NAMALWA (cell line): ENCODE measurements around the gene GPR62.
"Not testable (repeated sequence)": the region's sequence is repeated elsewhere in the genome, so short reads cannot be mapped to it uniquely, and the experiment has no call there.

Experiments used
- DNase-seq: peaks from one replicate; pipeline ENCODE4 v3.0.0-alpha.2; 2015; ENCODE audit warnings: low spot score

Gene GPR62, protein sequence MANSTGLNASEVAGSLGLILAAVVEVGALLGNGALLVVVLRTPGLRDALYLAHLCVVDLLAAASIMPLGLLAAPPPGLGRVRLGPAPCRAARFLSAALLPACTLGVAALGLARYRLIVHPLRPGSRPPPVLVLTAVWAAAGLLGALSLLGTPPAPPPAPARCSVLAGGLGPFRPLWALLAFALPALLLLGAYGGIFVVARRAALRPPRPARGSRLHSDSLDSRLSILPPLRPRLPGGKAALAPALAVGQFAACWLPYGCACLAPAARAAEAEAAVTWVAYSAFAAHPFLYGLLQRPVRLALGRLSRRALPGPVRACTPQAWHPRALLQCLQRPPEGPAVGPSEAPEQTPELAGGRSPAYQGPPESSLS

DNA sequence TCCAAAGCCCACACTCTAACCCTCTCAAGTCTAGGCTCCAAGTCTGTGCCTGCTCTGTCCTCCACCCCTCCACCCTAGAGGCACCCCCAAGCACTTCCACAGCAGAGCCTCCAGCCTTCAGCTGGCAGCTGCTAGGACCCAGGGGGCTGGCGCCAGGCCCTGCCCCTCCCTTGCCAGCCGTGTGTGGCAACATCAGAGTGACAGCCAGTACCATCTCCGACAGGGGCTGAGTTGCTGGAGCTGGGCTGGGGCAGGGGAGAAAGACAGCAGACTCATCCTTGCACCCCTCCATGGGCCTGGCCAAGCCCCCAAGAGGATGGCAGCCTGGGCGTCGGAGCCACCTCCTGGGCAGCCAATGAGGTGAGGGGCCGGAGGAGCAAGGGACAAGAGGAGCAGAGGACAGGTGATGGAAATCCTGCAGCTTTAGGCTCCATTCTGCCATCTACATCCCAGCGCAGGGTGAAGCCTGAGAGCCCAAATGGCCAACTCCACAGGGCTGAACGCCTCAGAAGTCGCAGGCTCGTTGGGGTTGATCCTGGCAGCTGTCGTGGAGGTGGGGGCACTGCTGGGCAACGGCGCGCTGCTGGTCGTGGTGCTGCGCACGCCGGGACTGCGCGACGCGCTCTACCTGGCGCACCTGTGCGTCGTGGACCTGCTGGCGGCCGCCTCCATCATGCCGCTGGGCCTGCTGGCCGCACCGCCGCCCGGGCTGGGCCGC lies at the start of gene GPR62:
Gene GPR62 (plus strand): TSS at position 207 of the 718 bp plus-strand sequence. CDS start 272 bp downstream, at position 479.
- DNase-seq, result no peak

DNA sequence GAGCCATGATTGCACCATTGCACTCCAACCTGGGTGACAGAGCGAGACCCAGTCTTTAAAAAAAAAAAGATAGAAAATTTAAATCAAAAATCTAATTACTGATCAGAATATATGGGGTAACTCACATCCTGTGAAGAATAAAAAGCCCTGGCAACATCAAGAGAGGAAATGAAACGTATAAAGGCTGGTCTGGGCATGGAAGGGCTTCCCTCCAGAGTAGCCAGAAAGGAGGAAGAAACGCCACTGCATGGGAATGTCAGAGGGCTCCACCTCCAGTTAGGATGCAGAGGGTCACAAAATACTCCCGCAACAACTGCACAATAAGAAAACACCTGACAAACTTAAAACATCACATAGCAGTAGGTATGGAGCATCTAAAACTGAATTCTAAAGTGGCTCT lies 47.2 kb upstream of the GPR62 start:
- DNase-seq, result no peak

DNA sequence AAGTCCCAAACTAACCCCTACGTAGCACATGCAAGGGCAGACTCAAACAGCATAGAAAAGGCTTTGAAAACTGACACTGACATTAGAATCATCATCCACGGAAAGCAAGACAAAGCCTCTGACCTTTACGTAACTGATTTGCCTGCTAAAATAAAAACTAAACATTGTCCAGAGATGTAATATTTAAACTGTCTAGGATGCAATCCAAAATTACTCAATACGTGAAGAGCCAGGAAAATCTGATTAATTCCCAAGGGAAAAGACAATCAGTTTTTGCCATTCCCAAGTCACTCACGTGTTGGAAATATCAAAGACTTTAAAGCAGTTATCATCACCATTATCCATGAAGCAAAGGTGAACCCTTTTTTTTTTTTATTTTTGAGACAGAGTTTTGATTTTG lies 38.8 kb upstream of the GPR62 start:
- no peak for DNase-seq

DNA sequence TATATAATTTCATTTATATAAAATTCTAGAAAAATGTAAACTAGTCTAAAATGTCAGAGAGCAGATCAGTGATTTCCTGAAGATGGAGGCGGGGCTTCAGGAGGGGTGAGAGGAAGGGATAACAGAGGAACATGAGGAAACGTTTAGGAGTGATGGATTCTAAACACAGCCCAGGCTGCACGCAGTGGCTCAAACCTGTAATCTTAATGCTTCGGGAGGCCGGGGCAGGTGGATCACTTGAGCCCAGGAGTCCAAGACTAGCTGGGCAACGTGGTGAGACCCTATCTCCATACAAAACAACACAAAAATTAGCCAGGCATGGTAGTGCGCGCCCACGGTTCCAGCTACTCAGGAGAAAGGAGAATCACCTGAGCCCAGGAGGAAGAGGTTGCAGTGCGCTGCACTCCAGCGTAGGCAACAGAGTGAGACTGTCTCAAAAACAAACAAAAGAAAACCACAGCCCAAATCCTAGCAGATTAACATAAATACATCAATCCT lies 34.1 kb upstream of the GPR62 start:
- no peak for DNase-seq

DNA sequence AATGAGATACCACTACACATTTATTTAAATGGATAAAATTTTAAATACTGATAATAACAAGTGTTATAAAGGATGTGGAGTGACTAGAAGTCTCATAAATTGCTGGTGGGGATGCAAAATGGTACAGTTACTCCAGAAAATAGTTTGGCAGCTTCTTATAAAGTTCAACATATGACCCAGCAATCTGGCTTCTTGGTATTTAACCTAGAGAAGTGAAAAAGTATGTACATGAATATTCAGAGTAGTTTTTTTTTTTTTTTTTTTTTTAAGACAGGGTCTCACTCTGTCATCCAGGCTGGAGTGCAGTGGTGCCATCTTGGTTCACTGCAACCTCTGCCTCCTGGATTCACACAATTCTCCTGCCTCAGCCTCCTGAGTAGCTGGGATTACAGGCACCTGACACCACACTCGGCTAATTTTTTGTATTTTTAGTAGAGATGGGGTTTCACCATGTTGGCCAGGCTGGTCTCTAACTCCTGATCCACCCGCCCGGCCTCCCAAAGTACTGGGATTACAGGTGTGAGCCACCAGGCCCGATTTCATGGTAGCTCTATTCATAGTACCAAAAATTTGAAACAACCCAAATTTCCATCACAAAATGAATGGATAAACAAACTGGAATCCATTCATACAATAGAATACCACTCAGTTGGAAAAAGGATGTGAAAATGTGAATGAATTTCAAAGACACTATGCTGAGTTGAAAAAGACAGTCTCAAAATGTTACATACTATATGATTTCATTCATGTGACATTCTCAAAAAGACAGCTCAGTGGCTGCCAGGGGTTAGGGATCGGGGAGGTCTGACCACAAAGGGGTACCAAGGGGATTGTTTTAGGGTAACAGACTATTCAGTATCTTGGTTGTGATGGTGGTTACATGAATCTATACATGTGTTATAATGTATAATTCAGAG lies 27.9 kb upstream of the GPR62 start:
- no peak for DNase-seq

DNA sequence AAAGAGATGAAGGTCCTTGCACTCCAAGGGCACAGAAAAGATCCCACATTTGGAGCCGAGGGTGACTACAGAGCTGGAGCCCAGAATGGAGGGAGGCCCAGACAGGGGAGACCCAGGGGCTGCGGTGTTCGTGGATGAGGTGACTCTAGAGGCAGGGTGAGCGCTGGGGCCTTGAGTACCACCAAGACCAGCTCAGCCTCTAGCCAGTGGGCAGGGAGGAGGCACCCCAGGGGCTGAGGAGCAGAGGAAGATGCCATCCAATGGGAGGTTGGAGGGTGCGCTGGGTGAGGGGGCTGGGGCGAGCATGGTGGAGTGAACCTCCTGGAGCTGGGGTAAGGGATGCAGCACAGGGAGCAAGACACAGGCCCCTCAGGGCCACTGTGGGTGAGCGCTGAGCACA lies 26.7 kb upstream of the GPR62 start:
- DNase-seq, result no peak

DNA sequence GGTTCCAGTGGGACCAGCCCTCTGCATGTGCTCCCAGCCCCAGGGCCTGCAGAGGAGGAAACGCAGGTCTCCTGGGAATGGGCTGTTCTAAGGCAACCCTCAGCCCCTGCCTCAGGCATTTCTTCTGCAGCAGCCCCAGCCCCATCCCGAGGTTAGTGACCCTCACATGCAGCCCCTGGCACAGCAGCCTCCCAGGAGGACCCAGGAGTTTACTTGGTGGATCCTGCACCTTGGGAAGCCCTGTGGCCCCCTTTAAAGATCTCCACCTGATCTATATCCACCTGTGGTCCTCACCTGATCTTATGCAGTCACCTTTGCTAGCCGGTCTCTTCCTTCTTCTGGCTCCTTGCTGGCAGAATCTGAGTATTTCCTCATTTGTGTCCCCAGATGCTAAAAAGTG lies 26.2 kb upstream of the GPR62 start:
- not testable (repeated sequence) for DNase-seq

DNA sequence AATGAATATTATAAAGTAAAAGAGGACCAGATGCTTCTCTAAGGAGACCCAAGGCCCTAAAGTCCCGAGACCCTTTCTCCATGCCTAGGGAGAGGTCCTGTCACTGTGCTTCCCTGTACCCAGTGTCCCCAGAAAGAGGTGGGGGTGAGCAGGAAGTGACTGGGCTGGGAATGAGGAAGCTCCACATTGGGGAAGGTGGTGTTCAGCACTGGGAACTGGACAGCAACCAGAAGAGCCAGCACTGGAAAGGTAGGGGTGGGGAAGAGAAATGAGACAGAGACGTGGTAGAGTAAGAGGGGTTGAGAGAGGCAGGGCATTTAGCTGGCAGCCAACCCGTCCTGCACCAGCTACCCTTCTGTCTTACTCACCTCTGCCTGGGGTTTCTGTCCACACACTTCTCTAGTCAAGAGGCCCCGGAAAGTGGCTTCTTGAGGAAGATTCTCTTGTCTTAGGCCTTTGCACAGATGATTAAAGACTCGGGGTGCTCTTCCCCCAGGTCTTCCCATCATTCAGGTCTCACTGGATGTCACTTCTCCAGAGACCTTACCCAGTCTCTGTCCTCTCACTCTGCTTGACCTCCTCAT lies 25.7 kb upstream of the GPR62 start:
- DNase-seq, result no peak

DNA sequence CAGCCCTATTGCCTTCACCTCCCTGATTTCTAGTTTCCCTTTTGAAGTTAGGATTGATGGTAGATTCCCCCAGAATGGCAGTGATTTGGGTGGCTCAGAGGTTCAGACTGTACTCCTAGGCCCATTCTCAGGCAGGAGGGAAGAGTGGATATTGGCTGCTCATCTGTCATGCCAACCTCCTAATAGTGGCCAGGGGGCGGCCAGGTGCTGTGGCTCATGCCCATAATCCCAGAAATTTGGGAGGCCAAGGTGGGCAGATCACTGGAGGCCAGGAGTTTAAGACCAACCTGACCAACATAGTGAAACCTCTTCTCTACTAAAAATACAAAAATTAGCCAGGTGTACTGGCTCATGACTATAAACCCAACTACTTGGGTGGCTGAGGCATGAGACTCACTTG lies 24.7 kb upstream of the GPR62 start:
- DNase-seq, result no peak

DNA sequence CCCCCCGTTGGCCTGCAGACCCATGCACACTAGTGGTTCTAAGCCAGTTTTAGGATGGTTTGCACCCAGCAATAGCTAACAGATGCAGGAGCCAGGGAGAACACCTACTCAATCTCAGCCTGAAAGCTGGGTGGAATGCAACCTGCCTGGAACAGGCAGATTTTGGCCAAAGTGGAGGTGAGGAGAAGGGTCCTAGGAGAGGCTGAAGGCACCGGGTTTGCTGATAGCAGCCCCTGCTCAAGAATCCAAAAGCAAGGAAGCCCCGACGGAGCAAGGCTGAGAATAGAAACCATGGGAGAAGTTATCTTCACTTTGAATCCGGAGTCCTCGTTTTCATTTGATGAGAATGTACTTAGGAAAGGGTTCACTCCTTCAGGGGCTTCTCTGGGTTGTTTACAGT lies 23.4 kb upstream of the GPR62 start:
- no peak for DNase-seq

DNA sequence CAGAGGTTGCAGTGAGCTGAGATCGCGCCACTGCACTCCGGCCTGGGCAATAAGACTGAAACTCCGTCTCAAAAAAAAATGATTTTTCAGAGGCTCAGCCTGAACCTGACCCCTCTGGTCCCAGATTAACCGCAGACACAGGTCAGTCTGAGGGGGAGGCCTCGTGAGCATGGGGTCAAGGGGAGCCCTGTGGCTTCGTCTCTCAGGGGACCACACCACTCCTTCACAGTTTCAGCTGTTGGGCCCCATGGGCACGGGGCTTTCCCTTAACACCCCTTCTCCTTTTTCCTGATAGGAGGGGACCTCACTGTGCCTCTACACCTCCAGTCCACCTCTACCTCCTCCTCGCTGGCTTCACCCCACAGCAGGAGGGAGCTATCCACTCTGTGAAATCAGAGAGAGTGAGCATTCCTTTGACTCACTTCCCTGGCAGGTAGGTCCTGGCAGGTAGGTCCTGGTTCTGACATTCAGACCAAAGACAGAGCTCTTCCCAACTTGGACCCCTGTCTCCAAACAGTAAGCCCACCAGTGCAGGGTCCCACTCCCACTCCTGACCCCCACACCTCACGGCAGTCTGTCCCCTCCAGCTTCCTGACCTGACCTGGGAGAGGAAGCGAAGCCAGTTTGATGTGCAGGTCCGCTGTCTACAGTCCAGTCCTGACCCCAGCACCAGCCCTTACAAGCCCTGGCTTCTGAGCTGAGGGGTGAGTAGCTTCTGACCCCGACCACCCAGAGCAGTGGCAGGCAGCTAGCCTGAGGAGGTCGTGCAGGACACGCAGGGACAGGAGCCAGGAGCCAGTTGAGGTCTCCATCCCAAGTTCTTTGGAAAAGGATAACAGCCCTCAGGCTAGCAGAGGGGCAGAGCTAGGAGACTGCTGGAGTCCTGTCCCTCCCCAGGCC lies 22.5 kb upstream of the GPR62 start:
- no peak for DNase-seq

DNA sequence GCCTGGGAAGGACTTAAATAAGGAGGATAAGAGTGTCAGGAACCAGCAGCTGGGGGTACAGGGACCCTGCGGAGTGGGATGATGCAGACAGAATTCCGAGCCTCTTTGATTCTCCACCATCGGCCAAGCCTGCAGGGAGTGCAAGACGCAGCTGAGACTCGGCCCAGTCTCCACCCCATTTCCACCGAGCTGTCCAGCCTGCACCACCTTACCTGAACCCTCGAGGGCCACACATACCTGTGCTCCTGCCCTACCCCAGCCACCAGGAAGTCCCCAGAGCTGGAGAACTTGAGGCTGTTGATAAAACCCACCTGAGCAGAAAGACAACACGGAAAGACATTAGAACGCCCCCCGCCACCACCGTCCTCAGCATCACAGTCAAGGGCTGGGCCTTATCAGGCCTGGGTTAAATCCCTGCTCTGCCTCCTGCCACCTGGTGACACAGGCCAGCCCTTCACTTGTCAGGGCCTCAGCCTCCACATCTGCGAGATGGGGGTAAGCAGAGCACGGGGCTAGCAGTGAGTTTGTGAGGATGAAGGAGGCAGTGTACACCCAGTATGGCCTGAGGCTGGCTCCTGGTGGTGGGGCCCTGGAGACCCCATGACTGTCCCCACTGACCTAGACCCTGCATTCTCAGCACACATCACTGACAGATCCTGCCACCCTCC lies 21.6 kb upstream of the GPR62 start:
- DNase-seq, result no peak

DNA sequence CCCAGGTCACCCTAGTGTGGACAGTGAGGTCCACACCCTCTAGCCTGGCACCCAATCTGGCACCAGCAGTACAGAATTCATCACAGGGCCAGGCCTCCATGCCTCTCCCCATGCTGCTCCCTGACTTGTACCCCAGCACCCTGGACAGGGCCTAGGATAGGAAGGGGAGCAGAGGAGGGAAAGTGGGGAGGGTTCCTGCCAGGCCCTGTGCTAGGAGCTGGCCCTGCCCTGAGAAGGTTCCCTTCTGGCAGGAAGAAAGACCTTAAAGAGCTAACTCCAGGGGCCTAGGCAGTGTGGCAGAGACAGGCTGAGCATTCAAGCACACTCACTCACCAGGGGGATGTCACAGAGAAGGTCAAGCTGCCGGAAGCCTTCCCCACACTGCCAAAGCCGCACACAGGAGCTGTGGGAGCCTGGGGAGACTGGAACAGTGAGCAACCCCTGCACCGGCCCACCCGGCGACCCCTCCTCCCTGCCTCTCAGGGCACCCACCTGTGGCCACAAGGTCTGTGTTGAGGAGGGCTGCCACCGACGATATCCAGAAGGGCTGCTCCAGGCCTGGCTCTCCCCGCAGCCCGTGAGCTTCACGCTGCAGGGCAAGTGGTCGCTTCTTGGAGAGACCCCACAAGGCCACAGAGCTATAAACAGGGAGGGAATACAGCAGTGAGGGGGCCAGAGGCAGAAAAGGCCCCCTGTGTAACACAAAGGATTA lies 20.9 kb upstream of the GPR62 start:
- no peak for DNase-seq

DNA sequence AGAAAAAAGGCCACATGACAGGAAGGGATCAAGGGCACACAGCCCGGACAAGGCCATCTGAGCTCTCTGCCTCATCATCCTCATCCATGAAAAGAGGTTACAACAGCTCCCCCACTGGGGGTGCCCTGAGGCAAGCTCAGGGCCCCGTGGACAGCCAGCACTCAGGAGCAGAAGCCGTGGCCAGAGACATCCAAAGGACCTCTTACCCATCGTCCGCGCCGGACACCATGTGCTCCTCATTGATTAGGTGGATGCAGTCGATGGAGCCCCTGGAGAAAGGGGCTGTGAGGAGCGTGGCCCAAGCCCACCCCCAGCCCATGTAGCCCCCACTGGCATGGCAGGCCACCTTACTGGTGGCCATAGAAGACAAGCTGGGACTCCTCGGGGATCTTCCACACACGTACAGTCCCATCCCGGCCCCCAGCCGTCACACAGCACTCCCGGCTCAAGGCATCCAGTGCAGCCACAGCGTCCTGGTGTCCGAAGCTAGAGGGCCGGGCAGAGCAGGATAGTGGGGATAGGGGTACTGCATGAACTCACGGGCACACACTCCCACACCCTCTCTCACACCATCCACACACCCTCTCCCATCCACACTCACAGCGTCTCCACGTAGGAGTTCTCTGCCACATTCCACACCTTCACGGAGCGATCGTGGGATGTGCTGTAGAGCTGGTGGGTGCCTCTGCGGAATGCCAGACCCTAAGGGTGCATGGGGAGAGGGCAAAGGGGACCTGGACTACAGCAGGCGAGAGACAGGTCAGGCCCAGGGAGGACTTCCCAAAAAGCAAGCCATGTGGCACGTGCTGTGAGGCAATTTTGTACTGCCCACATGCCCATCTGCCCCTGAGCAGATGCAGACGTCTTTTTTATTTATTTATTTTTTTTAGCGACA lies 19.9 kb upstream of the GPR62 start:
- no peak for DNase-seq

DNA sequence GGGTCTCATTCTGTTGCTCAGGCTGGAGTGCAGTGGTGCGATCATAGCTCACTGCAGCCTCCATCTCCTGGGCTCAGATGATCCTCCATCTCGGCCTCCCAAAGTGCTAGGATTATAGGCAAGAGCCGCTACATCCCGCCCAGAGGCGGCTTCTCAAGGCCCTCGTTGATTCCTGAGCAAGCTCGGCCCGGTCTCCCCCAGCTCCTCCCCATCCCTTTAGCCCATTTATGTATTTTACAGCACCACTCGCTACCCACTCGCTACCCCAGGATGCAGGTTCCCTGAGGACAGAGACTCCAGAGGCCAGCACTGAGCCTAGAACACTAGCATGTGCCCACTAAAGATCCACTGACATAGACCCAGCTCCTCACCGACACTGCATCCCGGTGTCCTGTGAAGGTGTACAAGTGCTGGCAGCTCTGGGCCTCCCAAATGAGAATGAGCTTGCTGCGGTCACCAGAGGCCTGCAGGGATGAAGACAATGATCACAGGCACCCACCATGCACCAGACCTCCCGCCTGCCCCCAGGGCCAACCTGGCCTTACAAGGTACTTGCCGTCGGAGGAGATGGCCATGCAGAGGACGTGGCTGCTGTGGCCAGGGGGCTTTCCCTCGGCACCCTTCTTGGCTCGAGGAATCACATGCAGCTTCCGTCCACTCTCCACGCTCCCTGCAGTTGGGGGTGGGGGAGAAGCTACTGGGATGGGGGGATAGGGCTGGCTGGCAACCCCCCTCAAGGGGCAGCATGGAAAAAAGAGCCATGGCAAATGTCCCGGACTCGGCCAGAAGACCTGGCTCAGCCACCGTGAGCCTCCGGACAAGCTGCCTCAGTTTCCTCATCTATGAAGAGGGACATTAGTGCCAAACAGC lies 19.1 kb upstream of the GPR62 start:
- no peak for DNase-seq

DNA sequence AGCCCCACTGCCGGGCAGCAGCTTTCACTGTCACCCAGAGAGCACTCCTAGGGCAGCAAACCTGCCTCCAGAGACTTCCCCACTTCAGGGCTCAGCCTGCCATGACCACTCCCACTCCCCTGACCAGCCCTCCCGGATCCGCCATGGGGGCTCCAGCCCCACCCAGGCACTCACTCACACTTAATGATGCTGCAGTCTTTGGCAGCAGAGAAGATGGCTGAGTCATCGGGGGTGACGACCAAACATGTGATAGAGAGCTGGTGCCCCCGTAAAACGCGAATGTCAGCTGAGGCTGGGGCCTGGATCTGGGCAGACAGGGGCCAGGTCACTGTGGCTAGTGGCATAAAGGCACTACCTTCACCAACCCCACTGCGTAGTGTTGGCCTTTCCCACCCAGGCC lies 18.2 kb upstream of the GPR62 start:
- DNase-seq, result no peak

DNA sequence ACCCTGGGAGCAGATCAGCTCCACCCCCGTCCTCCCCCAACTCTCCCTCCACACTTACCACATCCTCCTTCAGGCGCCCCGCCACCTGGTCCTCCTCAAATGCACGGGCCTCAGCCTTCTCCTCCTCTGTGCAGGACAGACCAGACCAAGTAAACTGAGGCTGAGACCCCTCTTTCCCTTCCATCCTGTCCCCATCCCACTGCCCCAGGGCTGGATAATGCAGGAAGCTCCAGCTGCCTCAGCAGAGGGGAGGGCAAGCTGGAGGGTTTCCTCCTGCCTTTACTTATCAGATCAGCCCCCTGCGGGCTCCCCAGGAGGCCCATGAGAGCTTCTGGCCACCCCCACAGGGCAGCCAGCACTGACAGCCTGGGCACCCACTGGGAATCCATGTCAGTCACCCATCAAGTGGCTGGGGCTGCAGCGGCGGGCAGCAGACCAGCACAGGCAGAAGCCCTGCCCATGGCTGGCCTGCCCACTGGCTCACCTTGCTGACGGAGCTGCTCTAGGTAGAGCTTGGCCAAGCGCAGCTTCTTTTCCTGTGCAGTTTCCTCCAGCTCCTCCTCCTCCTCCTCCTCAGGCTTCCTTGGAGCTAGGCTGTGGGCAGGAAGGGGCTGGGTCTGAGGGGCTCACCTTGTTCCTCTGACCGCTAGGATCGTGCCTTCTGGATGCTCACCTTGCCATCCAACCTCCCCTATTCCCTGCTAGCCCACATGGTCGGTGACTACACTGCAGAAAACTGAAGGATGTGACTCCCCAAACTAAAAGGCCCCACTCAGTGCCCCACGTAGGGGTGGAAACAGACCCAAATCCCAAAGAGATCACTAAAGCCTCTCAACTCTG lies 17.4 kb upstream of the GPR62 start:
- no peak for DNase-seq
